ENCODE measurements around the gene MTA3. TPM values are rescaled to one million over a fixed set of nuclear protein-coding genes. Genes with fewer than 3 reads are reported as not detected.

The MTA3 gene
- total and polyA plus RNA-seq, 10 donors, result 11.6 to 42.9 (median 28.5) TPM

GRCh38 chr2:42712934-42713333 is 144.5 kb downstream of the MTA3 start:
- no peaks in the 10 kb centered on the region for H3K9me3 ChIP-seq
- H3K27ac ChIP-seq, result no peak overlapping the region
- H3K27me3 ChIP-seq (replicated peaks in 1 of 7), result no peaks in the 10 kb centered on the region
- intact Hi-C loops (cut with DNase I; ENCODE audit: low total_unique reads), result no loop called here
- no peak for TF ChIP-seq POLR2AphosphoS5 (IDR thresholded peaks at IDR 0.05)
- no peak for TF ChIP-seq CTCF (IDR thresholded peaks at IDR 0.05 in 8 of 11, conservative IDR thresholded peaks at IDR 0.05 in 3 of 11)
- no peak for TF ChIP-seq POLR2A (IDR thresholded peaks at IDR 0.05)
- H3K36me3 ChIP-seq, result peaks cover 0 to 23% (median 4%) of the 10 kb centered on the region in 6 donors
- H3K4me3 ChIP-seq, result no peak overlapping the region
- H3K4me1 ChIP-seq, result no peaks in the 10 kb centered on the region
- 88 to 98% (median 93%) methylated on average over 2 of the region's 2 CpGs for WGBS, 5 donors
- DNase-seq, result no peak

- H3K4me1 ChIP-seq, result no peaks in the 10 kb centered on the region
- no peak overlapping the region for H3K27ac ChIP-seq
- 68 to 76% (median 72%) methylated on average over 4 of the region's 4 CpGs for WGBS, 5 donors
- no peaks in the 10 kb centered on the region for H3K9me3 ChIP-seq
- H3K27me3 ChIP-seq (replicated peaks in 1 of 7), result no peaks in the 10 kb centered on the region
- H3K4me3 ChIP-seq, result no peak overlapping the region
- H3K36me3 ChIP-seq, result peaks cover 0 to 13% (median 4%) of the 10 kb centered on the region in 6 donors
- no peak for TF ChIP-seq POLR2A (IDR thresholded peaks at IDR 0.05)
- no peak for TF ChIP-seq CTCF (IDR thresholded peaks at IDR 0.05 in 8 of 11, conservative IDR thresholded peaks at IDR 0.05 in 3 of 11)
- no peak for TF ChIP-seq POLR2AphosphoS5 (IDR thresholded peaks at IDR 0.05)
- no peak for DNase-seq
- intact Hi-C loops (cut with DNase I; ENCODE audit: low total_unique reads), result no loop called here
Measured at GRCh38 chr2:42713920-42714319, 145.5 kb downstream of the MTA3 start.

GRCh38 chr2:42714686-42715085 is 146.3 kb downstream of the MTA3 start:
- intact Hi-C loops (cut with DNase I; ENCODE audit: low total_unique reads), result no loop called here
- TF ChIP-seq CTCF (IDR thresholded peaks at IDR 0.05 in 8 of 11, conservative IDR thresholded peaks at IDR 0.05 in 3 of 11) (no peak), POLR2A (IDR thresholded peaks at IDR 0.05) (no peak), POLR2AphosphoS5 (IDR thresholded peaks at IDR 0.05) (no peak)
- 93 to 99% (median 97%) methylated on average over 7 of the region's 7 CpGs for WGBS, 5 donors
- Histone ChIP-seq H3K4me3 (no peak overlapping the region), H3K27ac (no peak overlapping the region), H3K9me3 (no peaks in the 10 kb centered on the region), H3K36me3 (peaks cover 0 to 9% (median under 1%) of the 10 kb centered on the region in 6 donors), H3K27me3 (replicated peaks in 1 of 7) (no peaks in the 10 kb centered on the region), H3K4me1 (no peaks in the 10 kb centered on the region)
- no peak for DNase-seq

GRCh38 chr2:42721898-42722297 is 153.5 kb downstream of the MTA3 start:
- H3K36me3 ChIP-seq, result peaks cover 0 to 26% (median 0%) of the 10 kb centered on the region in 6 donors
- WGBS, 5 donors, result 88 to 96% (median 89%) methylated on average over 2 of the region's 2 CpGs
- H3K27ac ChIP-seq, result no peak overlapping the region
- peaks cover 0 to 19% (median 0%) of the 10 kb centered on the region in 6 donors for H3K4me1 ChIP-seq
- no peaks in the 10 kb centered on the region for H3K9me3 ChIP-seq
- TF ChIP-seq POLR2AphosphoS5 (IDR thresholded peaks at IDR 0.05) (no peak), CTCF (IDR thresholded peaks at IDR 0.05 in 8 of 11, conservative IDR thresholded peaks at IDR 0.05 in 3 of 11) (no peak), POLR2A (IDR thresholded peaks at IDR 0.05) (no peak)
- no peak for DNase-seq
- no peak overlapping the region for H3K4me3 ChIP-seq
- intact Hi-C loops (cut with DNase I; ENCODE audit: low total_unique reads), result no loop called here
- H3K27me3 ChIP-seq (replicated peaks in 1 of 7), result no peaks in the 10 kb centered on the region
